HEK293T (cell line): ENCODE results near the gene SH3BP4.

Experiments
- CTCF ChIA-PET: fragments of 350-600 bp; formaldehyde crosslinking; extraction: SDS; loops from one replicate; lab custom pipeline; 2021; ENCODE audit warnings: antibody characterized with exemption, inconsistent platforms; lab: Yijun Ruan, JAX
- POLR2A ChIA-PET: fragments of 350-600 bp; formaldehyde crosslinking; extraction: SDS; loops from one replicate; lab custom pipeline; 2020; ENCODE audit warnings: antibody characterized with exemption, inconsistent platforms; lab: Yijun Ruan, JAX
- DNase-seq: peaks from one replicate; pipeline ENCODE4 v3.0.0; 2012; ENCODE audit warnings: mixed read lengths; ENCODE audit errors: extremely low spot score
- ARNT ChIP-seq: fragments of 450-650 bp; IDR thresholded peaks from 2 replicates; pipeline ENCODE4 v1.6.1; 2017; ENCODE audit warnings: mild to moderate bottlenecking
- BHLHE40 ChIP-seq: fragments of 450-650 bp; IDR thresholded peaks from 2 replicates; pipeline ENCODE4 v1.6.1; 2016; ENCODE audit warnings: mild to moderate bottlenecking, moderate library complexity, borderline replicate concordance
- CTBP1 ChIP-seq: fragments of 450-650 bp; IDR thresholded peaks from 2 replicates; pipeline ENCODE4 v1.6.1; 2016; ENCODE audit warnings: borderline replicate concordance
- ELF4 ChIP-seq: fragments of 450-650 bp; IDR thresholded peaks from 2 replicates; pipeline ENCODE4 v1.6.1; 2017; ENCODE audit warnings: antibody characterized with exemption
- FOXA1 ChIP-seq: fragments of 450-650 bp; IDR thresholded peaks from 2 replicates; pipeline ENCODE4 v1.6.1; 2016; ENCODE audit warnings: mild to moderate bottlenecking
- FOXK2 ChIP-seq: fragments of 450-650 bp; IDR thresholded peaks from 2 replicates; pipeline ENCODE4 v1.6.1; 2016; ENCODE audit warnings: mild to moderate bottlenecking
- FOXM1 ChIP-seq: fragments of 450-650 bp; IDR thresholded peaks from 2 replicates; pipeline ENCODE4 v1.6.1; 2017; ENCODE audit warnings: mild to moderate bottlenecking, borderline replicate concordance
- HDGF ChIP-seq: fragments of 450-650 bp; IDR thresholded peaks from 2 replicates; pipeline ENCODE4 v1.6.1; 2017; ENCODE audit warnings: antibody characterized with exemption, borderline replicate concordance
- L3MBTL2 ChIP-seq: fragments of 450-650 bp; conservative IDR thresholded peaks from 2 replicates; pipeline ENCODE4 v1.6.1; 2016; ENCODE audit warnings: mild to moderate bottlenecking
- LEF1 ChIP-seq: fragments of 450-650 bp; IDR thresholded peaks from 2 replicates; pipeline ENCODE4 v1.6.1; 2017; ENCODE audit warnings: mild to moderate bottlenecking, borderline replicate concordance
- NFRKB ChIP-seq: fragments of 450-650 bp; IDR thresholded peaks from 2 replicates; pipeline ENCODE4 v1.6.1; 2016; ENCODE audit warnings: mild to moderate bottlenecking, moderate library complexity
- SP1 ChIP-seq: fragments of 450-650 bp; IDR thresholded peaks from 2 replicates; pipeline ENCODE4 v1.6.1; 2017
- SUZ12 ChIP-seq: fragments of 450-650 bp; IDR thresholded peaks from 2 replicates; pipeline ENCODE4 v1.6.1; 2016; ENCODE audit warnings: mild to moderate bottlenecking
- TARDBP ChIP-seq: fragments of 450-650 bp; IDR thresholded peaks from 2 replicates; pipeline ENCODE4 v1.6.1; 2016
- ZNF384 ChIP-seq: fragments of 450-650 bp; IDR thresholded peaks from 2 replicates; pipeline ENCODE4 v1.6.1; 2016
- TF ChIP-seq, protein P1 (sequence below): fragments of 450-650 bp; IDR thresholded peaks from 2 replicates; pipeline ENCODE4 v1.6.1; 2016

Gene SH3BP4

GRCh38 chr2:234958746-234959395 lies 7.1 kb downstream of the SH3BP4 start:
- TF ChIP-seq FOXM1 (no peak), CTBP1 (no peak), ELF4 (no peak), BHLHE40 (no peak), HDGF (no peak), L3MBTL2 (no peak), NFRKB (no peak), ARNT (no peak), FOXK2 (no peak), SUZ12 (no peak), SP1 (no peak), LEF1 (no peak), TARDBP (no peak), ZNF384 (no peak), FOXA1 (no peak)
- TF ChIP-seq, protein P1, sequence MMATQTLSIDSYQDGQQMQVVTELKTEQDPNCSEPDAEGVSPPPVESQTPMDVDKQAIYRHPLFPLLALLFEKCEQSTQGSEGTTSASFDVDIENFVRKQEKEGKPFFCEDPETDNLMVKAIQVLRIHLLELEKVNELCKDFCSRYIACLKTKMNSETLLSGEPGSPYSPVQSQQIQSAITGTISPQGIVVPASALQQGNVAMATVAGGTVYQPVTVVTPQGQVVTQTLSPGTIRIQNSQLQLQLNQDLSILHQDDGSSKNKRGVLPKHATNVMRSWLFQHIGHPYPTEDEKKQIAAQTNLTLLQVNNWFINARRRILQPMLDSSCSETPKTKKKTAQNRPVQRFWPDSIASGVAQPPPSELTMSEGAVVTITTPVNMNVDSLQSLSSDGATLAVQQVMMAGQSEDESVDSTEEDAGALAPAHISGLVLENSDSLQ = no peak
- ChIA-PET CTCF (no interaction called here), POLR2A (no interaction called here)
- no peak for DNase-seq

DNA sequence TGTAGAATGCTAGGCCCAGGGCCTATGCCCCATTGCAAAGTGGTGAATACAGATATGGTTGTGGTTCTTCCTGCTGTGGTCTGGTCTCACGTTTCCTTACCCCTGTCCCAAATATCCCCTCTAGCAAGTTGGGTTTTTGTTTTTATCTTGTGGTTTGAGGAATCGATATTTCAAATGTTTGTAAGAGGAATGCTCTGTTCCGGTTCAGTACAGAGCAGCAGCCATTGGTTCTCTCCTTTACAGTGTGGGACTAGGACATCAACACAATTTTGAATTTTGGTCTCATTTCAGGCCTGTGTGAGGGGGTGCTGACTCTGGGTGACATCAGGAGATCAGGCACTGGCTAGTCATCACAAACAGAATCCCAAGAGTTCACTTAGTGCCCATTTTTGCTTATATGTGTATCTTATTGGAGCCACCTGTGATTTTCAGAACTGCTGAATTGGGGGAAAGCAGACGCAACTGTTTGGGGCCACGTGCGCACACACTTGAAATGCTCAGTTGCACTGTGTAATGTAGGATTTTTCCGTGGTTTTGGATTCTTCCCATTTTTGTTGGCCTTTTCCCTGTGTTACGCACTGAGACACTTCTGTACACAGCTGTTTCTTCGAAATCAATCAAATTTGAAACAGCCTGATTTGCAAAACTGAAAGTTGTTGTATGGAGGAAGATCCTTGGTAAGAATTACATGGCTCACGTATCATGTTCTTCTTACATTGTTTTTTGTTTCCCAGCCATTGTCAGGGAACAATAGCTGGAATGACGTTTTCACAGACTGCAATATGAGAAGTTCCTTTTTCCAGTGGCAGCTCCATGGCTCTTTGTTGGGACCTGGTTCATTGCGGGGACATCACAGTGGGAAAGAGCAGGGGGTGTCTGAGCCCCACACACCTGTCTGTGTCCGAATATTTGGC lies 8.6 kb downstream of the SH3BP4 start:
- DNase-seq = no peak
- ChIA-PET CTCF (no interaction called here), POLR2A (no interaction called here)
- TF ChIP-seq NFRKB (no peak), FOXK2 (no peak), BHLHE40 (no peak), SUZ12 (no peak), TARDBP (no peak), SP1 (no peak), FOXM1 (no peak), ARNT (no peak), CTBP1 (no peak), ZNF384 (no peak), ELF4 (no peak), LEF1 (no peak), HDGF (no peak), L3MBTL2 (no peak), FOXA1 (no peak)
- TF ChIP-seq, protein P1 = no peak

DNA sequence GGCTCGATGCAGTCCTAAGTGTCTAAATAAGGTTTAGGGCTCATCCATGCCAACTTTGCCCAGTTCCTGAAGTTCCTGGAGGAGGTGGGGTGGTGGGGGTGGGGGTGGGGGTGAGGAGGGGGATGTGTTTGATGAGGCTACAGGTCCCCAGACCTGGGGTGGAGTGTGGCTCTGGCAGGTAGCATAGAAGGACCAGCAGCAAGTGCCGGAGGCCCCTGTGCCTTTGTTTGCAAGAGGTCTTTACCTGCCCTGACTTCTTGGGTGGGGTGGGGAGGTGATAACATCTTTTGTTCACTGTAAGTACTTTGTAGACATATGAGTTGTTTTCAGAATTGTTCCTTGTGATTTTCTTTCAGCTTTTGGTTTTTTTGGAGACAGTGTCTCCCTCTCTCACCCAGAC lies 10.0 kb downstream of the SH3BP4 start:
- CTCF ChIA-PET = no interaction called here

DNA sequence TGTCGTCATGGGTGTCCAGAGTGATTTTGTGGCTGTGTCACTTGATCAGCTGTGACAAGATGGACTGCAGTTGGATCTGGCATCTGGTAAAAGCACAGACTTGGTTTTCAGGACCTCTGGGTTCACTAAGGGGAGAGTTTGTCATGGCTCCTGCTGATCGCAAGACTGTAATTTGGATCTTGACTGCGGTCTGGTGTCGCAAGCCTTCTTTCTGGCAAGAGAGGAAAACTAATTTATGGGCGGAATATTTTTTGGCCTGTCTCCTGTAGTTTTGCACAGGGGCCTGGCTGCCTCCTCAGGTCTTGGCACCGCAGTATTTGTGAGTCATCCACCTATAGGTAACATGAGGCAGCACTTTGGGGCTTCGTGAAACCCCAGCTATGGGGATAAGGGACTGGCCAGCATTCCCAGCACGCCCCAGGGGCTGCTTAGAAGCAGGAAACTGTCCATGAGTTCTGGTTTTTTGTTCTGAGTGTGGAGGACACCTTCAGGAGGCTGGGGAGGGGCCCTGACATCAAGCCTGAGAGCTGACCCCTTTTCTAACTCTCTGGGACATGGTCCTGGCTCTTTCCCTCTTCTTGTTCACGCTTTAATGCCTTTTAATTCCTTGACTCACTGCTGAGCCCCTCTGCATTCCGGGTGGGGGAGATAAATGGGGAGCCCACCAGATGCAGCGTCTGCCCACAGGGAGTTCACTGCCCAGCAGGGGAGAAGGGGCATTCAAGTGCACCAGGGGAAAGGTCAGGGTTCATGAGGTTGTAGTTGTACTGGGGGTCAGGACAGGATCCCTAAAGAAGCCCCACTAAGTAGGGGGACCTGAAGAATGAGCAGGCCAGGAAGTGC lies 12.2 kb downstream of the SH3BP4 start:
- ChIA-PET CTCF (no interaction called here), POLR2A (no interaction called here)
- no peak for TF ChIP-seq ARNT
- TF ChIP-seq FOXK2 = no peak
- no peak for TF ChIP-seq ZNF384
- TF ChIP-seq BHLHE40 = no peak
- no peak for TF ChIP-seq LEF1
- TF ChIP-seq CTBP1 = no peak
- no peak for TF ChIP-seq TARDBP
- no peak for TF ChIP-seq FOXM1
- TF ChIP-seq NFRKB = no peak
- no peak for DNase-seq

More for the DNA sequence above, 10.0 kb downstream of the SH3BP4 start:
- DNase-seq = no peak
- POLR2A ChIA-PET = no interaction called here
- no peak for TF ChIP-seq BHLHE40
- TF ChIP-seq SUZ12 = no peak
- no peak for TF ChIP-seq CTBP1
- no peak for TF ChIP-seq ELF4
- no peak for TF ChIP-seq FOXM1
- TF ChIP-seq ARNT = no peak
- no peak for TF ChIP-seq SP1
- TF ChIP-seq HDGF = no peak
- TF ChIP-seq ZNF384 = no peak
- TF ChIP-seq TARDBP = no peak
- TF ChIP-seq LEF1 = no peak
- TF ChIP-seq NFRKB = no peak
- TF ChIP-seq, protein P1 = no peak
- TF ChIP-seq FOXA1 = no peak
- no peak for TF ChIP-seq L3MBTL2
- no peak for TF ChIP-seq FOXK2
